ENCODE data around the gene CYP27B1. TPM values are rescaled to one million over a fixed set of nuclear protein-coding genes. Genes with fewer than 3 reads are reported as not detected.
"Not testable (repeated sequence)": the region's sequence is repeated elsewhere in the genome, so short reads cannot be mapped to it uniquely, and the experiment has no call there.

The CYP27B1 gene
- total RNA-seq, 1 donor from 2014 or later = 12.7 TPM

GRCh38 chr12:57726884-57727757, 39.8 kb downstream of the CYP27B1 start:
- H3K36me3 Mint-ChIP-seq (ENCODE audit: low read depth) = peaks cover 46% of the 10 kb centered on the region
- no peaks in the 10 kb centered on the region for H3K4me1 Mint-ChIP-seq
- H3K27ac Mint-ChIP-seq = no peak overlapping the region
- H3K27me3 Mint-ChIP-seq = no peaks in the 10 kb centered on the region
- H3K4me3 Mint-ChIP-seq = no peak overlapping the region
- DNase-seq = no peak
- no peaks in the 10 kb centered on the region for H3K9me3 Mint-ChIP-seq
- intact Hi-C loops (cut with micrococcal nuclease) = no loop called here

- Mint-ChIP-seq H3K4me3 (peak overlapping the region; percentile 55), H3K36me3 (ENCODE audit: low read depth) (peaks cover 46% of the 10 kb centered on the region), H3K9me3 (no peaks in the 10 kb centered on the region), H3K27ac (no peak overlapping the region), H3K27me3 (no peaks in the 10 kb centered on the region), H3K4me1 (no peaks in the 10 kb centered on the region)
- DNase-seq = peak; percentile 71
- intact Hi-C loops (cut with micrococcal nuclease) = no loop called here
Measured at GRCh38 chr12:57726151-57726883, 40.6 kb downstream of the CYP27B1 start.

GRCh38 chr12:57725851-57726150, 41.1 kb downstream of the CYP27B1 start:
- Mint-ChIP-seq H3K27me3 (no peaks in the 10 kb centered on the region), H3K9me3 (no peaks in the 10 kb centered on the region), H3K36me3 (ENCODE audit: low read depth) (peaks cover 45% of the 10 kb centered on the region), H3K4me3 (no peak overlapping the region), H3K4me1 (no peaks in the 10 kb centered on the region), H3K27ac (no peak overlapping the region)
- no peak for DNase-seq
- intact Hi-C loops (cut with micrococcal nuclease) = no loop called here

GRCh38 chr12:57724936-57725740, 41.7 kb downstream of the CYP27B1 start:
- H3K4me1 Mint-ChIP-seq = no peaks in the 10 kb centered on the region
- no peak overlapping the region for H3K4me3 Mint-ChIP-seq
- H3K27ac Mint-ChIP-seq = peak overlapping the region; percentile 51
- H3K27me3 Mint-ChIP-seq = no peaks in the 10 kb centered on the region
- intact Hi-C loops (cut with micrococcal nuclease) = no loop called here
- no peak for DNase-seq
- H3K36me3 Mint-ChIP-seq (ENCODE audit: low read depth) = peaks cover 39% of the 10 kb centered on the region
- H3K9me3 Mint-ChIP-seq = no peaks in the 10 kb centered on the region

- Mint-ChIP-seq H3K4me3 (no peak overlapping the region), H3K36me3 (ENCODE audit: low read depth) (peaks cover 39% of the 10 kb centered on the region), H3K27me3 (no peaks in the 10 kb centered on the region), H3K9me3 (no peaks in the 10 kb centered on the region), H3K27ac (peak overlapping the region; percentile 51), H3K4me1 (no peaks in the 10 kb centered on the region)
- intact Hi-C loops (cut with micrococcal nuclease) = no loop called here
- DNase-seq = no peak
Measured at GRCh38 chr12:57724003-57724935, 42.6 kb downstream of the CYP27B1 start.

GRCh38 chr12:57723630-57723962, 43.3 kb downstream of the CYP27B1 start:
- Mint-ChIP-seq H3K36me3 (ENCODE audit: low read depth) (peaks cover 42% of the 10 kb centered on the region), H3K4me3 (no peak overlapping the region), H3K27me3 (no peaks in the 10 kb centered on the region), H3K27ac (peak overlapping the region; percentile 17), H3K9me3 (no peaks in the 10 kb centered on the region), H3K4me1 (no peaks in the 10 kb centered on the region)
- DNase-seq = no peak
- intact Hi-C loops (cut with micrococcal nuclease) = no loop called here

GRCh38 chr12:57722716-57723629, 43.9 kb downstream of the CYP27B1 start:
- Mint-ChIP-seq H3K4me3 (no peak overlapping the region), H3K9me3 (no peaks in the 10 kb centered on the region), H3K36me3 (ENCODE audit: low read depth) (peaks cover 43% of the 10 kb centered on the region), H3K27me3 (no peaks in the 10 kb centered on the region), H3K27ac (no peak overlapping the region), H3K4me1 (no peaks in the 10 kb centered on the region)
- DNase-seq = no peak
- intact Hi-C loops (cut with micrococcal nuclease) = no loop called here

- H3K4me3 Mint-ChIP-seq; H3K9me3 Mint-ChIP-seq; H3K27me3 Mint-ChIP-seq; DNase-seq; H3K4me1 Mint-ChIP-seq; intact Hi-C loops (cut with micrococcal nuclease): not testable (repeated sequence)
- Mint-ChIP-seq H3K36me3 (ENCODE audit: low read depth) (peaks cover 43% of the 10 kb centered on the region), H3K27ac (peak overlapping the region; percentile 10)
Measured at GRCh38 chr12:57721846-57722608, 44.9 kb downstream of the CYP27B1 start.

- Mint-ChIP-seq H3K27ac (no peak overlapping the region), H3K4me3 (no peak overlapping the region), H3K4me1 (no peaks in the 10 kb centered on the region), H3K9me3 (no peaks in the 10 kb centered on the region), H3K27me3 (no peaks in the 10 kb centered on the region), H3K36me3 (ENCODE audit: low read depth) (peaks cover 43% of the 10 kb centered on the region)
- DNase-seq = no peak
- intact Hi-C loops (cut with micrococcal nuclease) = no loop called here
Measured at GRCh38 chr12:57720606-57721595, 46.0 kb downstream of the CYP27B1 start.

- Mint-ChIP-seq H3K27ac (no peak overlapping the region), H3K36me3 (ENCODE audit: low read depth) (peaks cover 46% of the 10 kb centered on the region), H3K9me3 (no peaks in the 10 kb centered on the region), H3K4me1 (no peaks in the 10 kb centered on the region), H3K4me3 (no peak overlapping the region), H3K27me3 (no peaks in the 10 kb centered on the region)
- no peak for DNase-seq
- intact Hi-C loops (cut with micrococcal nuclease) = no loop called here
Measured at GRCh38 chr12:57719777-57720605, 46.9 kb downstream of the CYP27B1 start.
